ENCODE results near the gene RAPGEF3. TPM values are rescaled to one million over a fixed set of nuclear protein-coding genes. Genes with fewer than 3 reads are reported as not detected.

RAPGEF3 gene
- total and polyA plus RNA-seq, 2 of the 13 experiments (the other 11 are each of a cell fraction or from before 2014, with no cell fraction given) = 0.07 TPM

DNA sequence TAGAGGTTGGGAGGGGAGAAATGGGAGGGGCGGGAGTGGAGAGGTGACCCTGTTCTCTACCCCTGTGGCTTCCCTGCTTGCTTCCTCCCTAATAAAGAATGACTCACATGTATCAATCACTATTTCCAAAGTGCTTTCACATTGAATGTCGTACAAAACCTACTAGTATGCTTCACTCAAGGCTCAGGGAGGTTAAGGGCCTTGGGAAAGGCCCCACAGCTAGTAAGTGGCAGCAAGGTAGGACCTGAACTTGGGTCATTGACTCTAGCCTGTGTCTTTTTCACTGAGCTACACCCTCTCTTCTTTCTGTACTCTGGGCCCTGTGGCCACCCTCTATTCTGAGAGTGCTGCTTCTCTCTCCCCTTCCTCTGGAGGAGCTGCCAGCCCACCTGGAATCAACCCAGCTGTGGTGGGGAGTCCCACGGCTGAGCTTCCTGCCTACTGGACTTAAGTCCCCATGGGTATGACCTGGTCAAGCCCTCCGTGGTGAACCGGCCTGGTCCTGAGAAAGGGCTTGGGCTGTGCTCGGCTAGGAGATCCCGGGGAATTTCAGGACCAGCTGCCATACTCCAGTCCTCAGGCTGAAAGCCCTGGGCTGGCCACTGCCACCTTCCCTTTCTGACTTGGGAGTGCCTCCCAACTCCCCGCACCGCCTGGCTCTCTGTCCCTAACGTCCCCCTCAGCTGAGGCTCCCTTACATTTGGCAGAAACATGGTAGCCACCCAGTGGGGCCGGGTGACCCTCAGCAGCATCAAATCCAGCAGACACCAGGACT, 27.4 kb upstream of the RAPGEF3 start:
- WGBS (ENCODE audit: low lambda C conversion rate) = 95% methylated on average over 10 of the region's 11 CpGs
- Histone ChIP-seq H3K36me3 (replicated peaks in 1 of 2; ENCODE audit: control insufficient read depth in 1 of 2, insufficient read depth in 2 of 2, low read length in 2 of 2) (peaks cover 12 to 13% of the 10 kb centered on the region in 2 experiments; a peak in 3 of 5 replicates), H4K20me1 (ENCODE audit: insufficient read depth, low read length) (no peaks in the 10 kb centered on the region), H3K27ac (ENCODE audit: extremely low read length, insufficient read depth, low read length) (no peak overlapping the region), H3K27me3 (ENCODE audit: control insufficient read depth in 1 of 2, insufficient read depth in 2 of 2, low read length in 2 of 2) (no peaks in the 10 kb centered on the region), H3K4me1 (ENCODE audit: insufficient read depth, low read length) (no peaks in the 10 kb centered on the region), H2AFZ (ENCODE audit: low read length) (no peak overlapping the region), H3K79me2 (ENCODE audit: insufficient read depth, low read length) (no peaks in the 10 kb centered on the region), H3K4me3 (replicated peaks in 1 of 3; ENCODE audit: insufficient read depth in 1 of 3, low read depth in 2 of 3, low read length in 3 of 3) (no peak overlapping the region), H3K9me3 (ENCODE audit: low read length) (no peaks in the 10 kb centered on the region), H3K4me2 (ENCODE audit: low read depth, low read length) (no peak overlapping the region), H3K9ac (ENCODE audit: insufficient read depth, low read depth, low read length) (no peak overlapping the region)
- DNase-seq (ENCODE audit: low spot score) (no peak), ATAC-seq (no peak), FAIRE-seq (no peak)
- no TSS peak for BruUV-seq (replicated peaks)
- intact Hi-C loops (cut with micrococcal nuclease; ENCODE audit: unreplicated experiment) = no loop called here
- in situ Hi-C loops (cut with HindIII; ENCODE audit: extremely low pct_ligation_motif_present, low pct_unique_long_range_greater_than_20kb) = loop anchor here (5.0 kb wide), 1 partner anchor 51 kb away; no protein-coding TSS in a partner anchor
- POLR2A ChIA-PET = no interaction called here
- CTCF ChIA-PET (ENCODE audit: low intra/inter-chr PET ratio, low total read pairs) = no interaction called here
- no peak for TF ChIP-seq ZFP82 (CRISPR knock-in tag; IDR thresholded peaks at IDR 0.05; ENCODE audit: borderline replicate concordance)
- no peak for TF ChIP-seq ZNF883 (CRISPR knock-in tag; IDR thresholded peaks at IDR 0.05; ENCODE audit: not compliant biosample characterization)
- TF ChIP-seq, protein P1, sequence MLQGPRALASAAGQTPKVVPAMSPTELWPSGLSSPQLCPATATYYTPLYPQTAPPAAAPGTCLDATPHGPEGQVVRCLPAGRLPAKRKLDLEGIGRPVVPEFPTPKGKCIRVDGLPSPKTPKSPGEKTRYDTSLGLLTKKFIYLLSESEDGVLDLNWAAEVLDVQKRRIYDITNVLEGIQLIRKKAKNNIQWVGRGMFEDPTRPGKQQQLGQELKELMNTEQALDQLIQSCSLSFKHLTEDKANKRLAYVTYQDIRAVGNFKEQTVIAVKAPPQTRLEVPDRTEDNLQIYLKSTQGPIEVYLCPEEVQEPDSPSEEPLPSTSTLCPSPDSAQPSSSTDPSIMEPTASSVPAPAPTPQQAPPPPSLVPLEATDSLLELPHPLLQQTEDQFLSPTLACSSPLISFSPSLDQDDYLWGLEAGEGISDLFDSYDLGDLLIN (CRISPR knock-in tag; IDR thresholded peaks at IDR 0.05; ENCODE audit: borderline replicate concordance) = no peak
- TF ChIP-seq ZNF343 (CRISPR knock-in tag; IDR thresholded peaks at IDR 0.05) = no peak
- TF ChIP-seq, protein P2, sequence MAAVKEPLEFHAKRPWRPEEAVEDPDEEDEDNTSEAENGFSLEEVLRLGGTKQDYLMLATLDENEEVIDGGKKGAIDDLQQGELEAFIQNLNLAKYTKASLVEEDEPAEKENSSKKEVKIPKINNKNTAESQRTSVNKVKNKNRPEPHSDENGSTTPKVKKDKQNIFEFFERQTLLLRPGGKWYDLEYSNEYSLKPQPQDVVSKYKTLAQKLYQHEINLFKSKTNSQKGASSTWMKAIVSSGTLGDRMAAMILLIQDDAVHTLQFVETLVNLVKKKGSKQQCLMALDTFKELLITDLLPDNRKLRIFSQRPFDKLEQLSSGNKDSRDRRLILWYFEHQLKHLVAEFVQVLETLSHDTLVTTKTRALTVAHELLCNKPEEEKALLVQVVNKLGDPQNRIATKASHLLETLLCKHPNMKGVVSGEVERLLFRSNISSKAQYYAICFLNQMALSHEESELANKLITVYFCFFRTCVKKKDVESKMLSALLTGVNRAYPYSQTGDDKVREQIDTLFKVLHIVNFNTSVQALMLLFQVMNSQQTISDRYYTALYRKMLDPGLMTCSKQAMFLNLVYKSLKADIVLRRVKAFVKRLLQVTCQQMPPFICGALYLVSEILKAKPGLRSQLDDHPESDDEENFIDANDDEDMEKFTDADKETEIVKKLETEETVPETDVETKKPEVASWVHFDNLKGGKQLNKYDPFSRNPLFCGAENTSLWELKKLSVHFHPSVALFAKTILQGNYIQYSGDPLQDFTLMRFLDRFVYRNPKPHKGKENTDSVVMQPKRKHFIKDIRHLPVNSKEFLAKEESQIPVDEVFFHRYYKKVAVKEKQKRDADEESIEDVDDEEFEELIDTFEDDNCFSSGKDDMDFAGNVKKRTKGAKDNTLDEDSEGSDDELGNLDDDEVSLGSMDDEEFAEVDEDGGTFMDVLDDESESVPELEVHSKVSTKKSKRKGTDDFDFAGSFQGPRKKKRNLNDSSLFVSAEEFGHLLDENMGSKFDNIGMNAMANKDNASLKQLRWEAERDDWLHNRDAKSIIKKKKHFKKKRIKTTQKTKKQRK (IDR thresholded peaks at IDR 0.05; ENCODE audit: low read length) = no peak
- TF ChIP-seq SP140L (CRISPR knock-in tag; IDR thresholded peaks at IDR 0.05; ENCODE audit: borderline replicate concordance) = no peak
- TF ChIP-seq NR1H2 (CRISPR knock-in tag; IDR thresholded peaks at IDR 0.05; ENCODE audit: borderline replicate concordance, low read depth) = no peak
- TF ChIP-seq, protein P3, sequence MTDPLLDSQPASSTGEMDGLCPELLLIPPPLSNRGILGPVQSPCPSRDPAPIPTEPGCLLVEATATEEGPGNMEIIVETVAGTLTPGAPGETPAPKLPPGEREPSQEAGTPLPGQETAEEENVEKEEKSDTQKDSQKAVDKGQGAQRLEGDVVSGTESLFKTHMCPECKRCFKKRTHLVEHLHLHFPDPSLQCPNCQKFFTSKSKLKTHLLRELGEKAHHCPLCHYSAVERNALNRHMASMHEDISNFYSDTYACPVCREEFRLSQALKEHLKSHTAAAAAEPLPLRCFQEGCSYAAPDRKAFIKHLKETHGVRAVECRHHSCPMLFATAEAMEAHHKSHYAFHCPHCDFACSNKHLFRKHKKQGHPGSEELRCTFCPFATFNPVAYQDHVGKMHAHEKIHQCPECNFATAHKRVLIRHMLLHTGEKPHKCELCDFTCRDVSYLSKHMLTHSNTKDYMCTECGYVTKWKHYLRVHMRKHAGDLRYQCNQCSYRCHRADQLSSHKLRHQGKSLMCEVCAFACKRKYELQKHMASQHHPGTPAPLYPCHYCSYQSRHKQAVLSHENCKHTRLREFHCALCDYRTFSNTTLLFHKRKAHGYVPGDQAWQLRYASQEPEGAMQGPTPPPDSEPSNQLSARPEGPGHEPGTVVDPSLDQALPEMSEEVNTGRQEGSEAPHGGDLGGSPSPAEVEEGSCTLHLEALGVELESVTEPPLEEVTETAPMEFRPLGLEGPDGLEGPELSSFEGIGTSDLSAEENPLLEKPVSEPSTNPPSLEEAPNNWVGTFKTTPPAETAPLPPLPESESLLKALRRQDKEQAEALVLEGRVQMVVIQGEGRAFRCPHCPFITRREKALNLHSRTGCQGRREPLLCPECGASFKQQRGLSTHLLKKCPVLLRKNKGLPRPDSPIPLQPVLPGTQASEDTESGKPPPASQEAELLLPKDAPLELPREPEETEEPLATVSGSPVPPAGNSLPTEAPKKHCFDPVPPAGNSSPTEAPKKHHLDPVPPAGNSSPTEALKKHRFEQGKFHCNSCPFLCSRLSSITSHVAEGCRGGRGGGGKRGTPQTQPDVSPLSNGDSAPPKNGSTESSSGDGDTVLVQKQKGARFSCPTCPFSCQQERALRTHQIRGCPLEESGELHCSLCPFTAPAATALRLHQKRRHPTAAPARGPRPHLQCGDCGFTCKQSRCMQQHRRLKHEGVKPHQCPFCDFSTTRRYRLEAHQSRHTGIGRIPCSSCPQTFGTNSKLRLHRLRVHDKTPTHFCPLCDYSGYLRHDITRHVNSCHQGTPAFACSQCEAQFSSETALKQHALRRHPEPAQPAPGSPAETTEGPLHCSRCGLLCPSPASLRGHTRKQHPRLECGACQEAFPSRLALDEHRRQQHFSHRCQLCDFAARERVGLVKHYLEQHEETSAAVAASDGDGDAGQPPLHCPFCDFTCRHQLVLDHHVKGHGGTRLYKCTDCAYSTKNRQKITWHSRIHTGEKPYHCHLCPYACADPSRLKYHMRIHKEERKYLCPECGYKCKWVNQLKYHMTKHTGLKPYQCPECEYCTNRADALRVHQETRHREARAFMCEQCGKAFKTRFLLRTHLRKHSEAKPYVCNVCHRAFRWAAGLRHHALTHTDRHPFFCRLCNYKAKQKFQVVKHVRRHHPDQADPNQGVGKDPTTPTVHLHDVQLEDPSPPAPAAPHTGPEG (CRISPR knock-in tag; IDR thresholded peaks at IDR 0.05) = no peak
- TF ChIP-seq IKZF1 (IDR thresholded peaks at IDR 0.05) = no peak
- TF ChIP-seq, protein P4, sequence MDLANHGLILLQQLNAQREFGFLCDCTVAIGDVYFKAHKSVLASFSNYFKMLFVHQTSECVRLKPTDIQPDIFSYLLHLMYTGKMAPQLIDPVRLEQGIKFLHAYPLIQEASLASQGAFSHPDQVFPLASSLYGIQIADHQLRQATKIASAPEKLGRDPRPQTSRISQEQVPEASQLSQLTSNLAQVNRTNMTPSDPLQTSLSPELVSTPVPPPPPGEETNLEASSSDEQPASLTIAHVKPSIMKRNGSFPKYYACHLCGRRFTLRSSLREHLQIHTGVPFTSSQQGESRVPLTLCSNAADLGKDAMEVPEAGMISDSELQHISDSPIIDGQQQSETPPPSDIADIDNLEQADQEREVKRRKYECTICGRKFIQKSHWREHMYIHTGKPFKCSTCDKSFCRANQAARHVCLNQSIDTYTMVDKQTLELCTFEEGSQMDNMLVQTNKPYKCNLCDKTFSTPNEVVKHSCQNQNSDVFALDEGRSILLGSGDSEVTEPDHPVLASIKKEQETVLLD (CRISPR knock-in tag; IDR thresholded peaks at IDR 0.05; ENCODE audit: low read depth) = no peak
- no peak for TF ChIP-seq SIX1 (CRISPR knock-in tag; IDR thresholded peaks at IDR 0.05; ENCODE audit: borderline replicate concordance)
- TF ChIP-seq HDAC2 (CRISPR knock-in tag; IDR thresholded peaks at IDR 0.05) = no peak
